ENCODE results near the gene ZNF776. TPM values are rescaled to one million over a fixed set of nuclear protein-coding genes. Genes with fewer than 3 reads are reported as not detected.
"Not testable (repeated sequence)": the region's sequence is repeated elsewhere in the genome, so short reads cannot be mapped to it uniquely, and the experiment has no call there.

The ZNF776 gene
- total RNA-seq = 10 to 100 TPM in 1 of 2 donors, 1 to 10 TPM in 1; 7.9 to 11.8 TPM

DNA sequence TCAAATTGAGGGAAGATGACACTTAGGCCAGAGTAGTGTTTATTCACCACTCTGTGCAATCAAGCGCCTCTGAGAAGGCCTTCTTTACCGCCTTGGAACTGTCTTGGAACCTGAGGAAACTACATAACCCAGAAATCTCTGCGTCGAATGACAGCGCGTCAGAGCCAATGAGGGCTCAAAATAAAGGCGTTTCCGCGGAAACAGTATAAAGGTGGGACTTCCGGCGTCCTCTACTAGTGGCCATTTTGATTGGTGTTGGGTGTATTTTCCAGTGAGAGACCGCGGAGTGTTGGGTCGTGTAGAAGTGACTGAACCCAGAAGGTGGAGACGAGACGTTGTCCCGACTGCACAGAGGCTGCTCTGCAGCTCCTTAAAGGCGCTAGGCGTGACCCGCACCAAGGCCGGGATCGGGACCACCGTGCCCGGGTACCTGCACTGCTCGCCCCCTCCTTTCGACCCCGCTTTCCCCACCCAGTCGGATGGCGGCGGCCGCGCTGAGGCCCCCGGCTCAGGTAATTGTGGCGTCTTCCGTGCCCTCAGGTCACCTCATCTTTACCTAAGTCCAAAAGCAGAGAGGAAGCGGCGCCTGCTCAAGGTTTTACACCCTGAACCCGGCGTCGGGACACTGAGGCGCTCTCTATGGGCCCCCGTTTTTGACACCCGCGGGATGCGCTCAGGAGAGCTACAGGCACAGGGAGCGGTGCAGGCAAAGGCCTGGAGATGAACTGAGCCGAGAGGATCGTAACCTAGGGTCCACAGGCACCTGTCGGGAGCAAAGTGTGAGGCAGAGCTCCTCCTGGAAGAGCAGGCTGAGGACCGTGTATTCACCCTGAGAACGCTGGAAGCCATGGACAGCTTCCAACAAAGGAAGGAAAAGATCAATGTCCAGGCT, at the start of gene ZNF776:
TSS of gene ZNF776 (plus strand) at position 236 of the 892 bp plus-strand sequence. CDS start at position 480, 244 bp downstream.
- Mint-ChIP-seq H3K27ac (peak within 1 kb of the TSS; percentile 95), H3K9me3 (peaks cover 5% of the 10 kb centered on the region), H3K27me3 (no peaks in the 10 kb centered on the region), H3K4me3 (peak within 1 kb of the TSS; percentile 98), H3K4me1 (peaks cover 10% of the 10 kb centered on the region), H3K36me3 (ENCODE audit: low read depth) (peaks cover 52% of the 10 kb centered on the region)
- peak; percentile 100 for ATAC-seq (replicated peaks)

DNA sequence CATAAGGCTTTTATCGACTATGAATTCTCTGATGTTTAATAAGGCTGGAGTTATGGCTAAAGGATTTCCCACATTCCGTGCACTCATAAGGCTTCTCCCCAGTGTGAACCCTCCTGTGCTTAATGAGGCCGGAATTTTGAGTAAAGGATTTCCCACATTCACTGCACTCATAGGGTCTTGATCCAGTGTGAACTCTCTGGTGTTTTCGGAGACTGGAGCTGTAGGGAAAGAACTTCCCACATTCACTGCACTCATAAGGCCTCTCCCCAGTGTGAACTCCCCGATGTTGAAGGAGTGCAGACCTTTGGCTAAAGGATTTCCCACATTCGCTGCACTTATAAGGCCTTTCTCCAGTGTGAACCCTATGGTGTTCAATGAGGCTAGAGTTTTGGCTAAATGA, 45.0 kb upstream of the ZNF776 start:
- H3K36me3 Mint-ChIP-seq (ENCODE audit: low read depth) = peaks cover 98% of the 10 kb centered on the region
- no peak for ATAC-seq (replicated peaks)
- peaks cover 6% of the 10 kb centered on the region for H3K4me1 Mint-ChIP-seq
- no peak overlapping the region for H3K27ac Mint-ChIP-seq
- H3K9me3 Mint-ChIP-seq = peaks cover 34% of the 10 kb centered on the region
- H3K4me3 Mint-ChIP-seq = no peak overlapping the region
- H3K27me3 Mint-ChIP-seq = no peaks in the 10 kb centered on the region

DNA sequence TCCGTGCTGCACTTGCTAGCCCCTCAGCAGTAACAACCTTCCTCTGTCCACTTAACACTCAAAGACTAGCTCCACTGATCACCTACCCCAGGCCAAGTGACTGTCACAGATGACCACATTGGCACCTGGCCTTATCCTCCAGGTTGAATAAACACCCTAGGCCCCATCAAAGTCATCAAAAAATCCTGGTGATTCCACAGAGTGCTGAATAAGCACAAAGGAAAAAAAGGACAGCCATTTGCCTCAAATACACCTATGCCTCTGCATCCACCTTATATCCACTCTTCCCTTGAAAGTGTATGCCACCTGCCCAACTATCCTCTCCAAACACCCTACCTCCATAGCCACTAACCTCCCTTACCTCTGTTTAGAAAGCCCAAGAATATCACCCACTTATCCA, 40.3 kb upstream of the ZNF776 start:
- H3K4me3 Mint-ChIP-seq = no peak overlapping the region
- peaks cover 80% of the 10 kb centered on the region for H3K36me3 Mint-ChIP-seq (ENCODE audit: low read depth)
- no peak overlapping the region for H3K27ac Mint-ChIP-seq
- H3K27me3 Mint-ChIP-seq = no peaks in the 10 kb centered on the region
- H3K9me3 Mint-ChIP-seq = peaks cover 35% of the 10 kb centered on the region
- no peak for ATAC-seq (replicated peaks)
- H3K4me1 Mint-ChIP-seq = peaks cover 14% of the 10 kb centered on the region

DNA sequence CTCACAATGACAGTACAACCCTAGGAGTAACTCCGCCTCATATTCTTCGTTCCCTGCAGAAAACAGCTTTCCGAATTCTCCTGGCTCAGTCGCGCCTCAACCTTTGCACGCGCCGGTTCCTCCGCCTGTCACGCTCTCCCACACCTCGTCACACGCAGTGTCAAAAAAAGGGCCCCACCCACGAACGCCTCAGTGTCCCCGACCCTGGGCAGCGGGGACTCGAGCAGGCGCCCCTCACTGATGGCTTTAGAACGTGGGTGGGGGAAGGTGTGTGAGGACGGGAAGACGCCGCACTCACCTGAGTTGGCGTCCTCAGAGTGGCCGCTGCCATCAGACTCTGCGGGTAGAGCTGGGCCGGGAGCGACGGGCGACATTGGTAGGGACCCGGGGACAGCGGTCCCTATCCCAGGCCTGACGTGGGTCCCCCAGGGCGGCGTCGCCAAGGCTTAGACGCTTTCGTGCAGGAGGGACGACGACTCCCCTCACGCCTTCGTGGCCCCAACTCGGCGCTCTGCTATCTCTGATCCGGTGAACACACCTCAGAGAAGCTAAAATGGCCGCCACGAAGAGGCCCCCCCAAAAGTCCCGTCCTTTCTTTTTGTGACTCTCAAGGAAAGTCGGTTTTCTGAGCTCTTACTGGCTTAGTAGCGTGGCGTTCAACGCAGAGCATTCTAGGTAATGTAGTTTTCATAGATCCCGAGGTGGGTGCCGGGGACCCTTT, 37.8 kb upstream of the ZNF776 start, which contains the start of gene ZNF154:
TSS of gene ZNF154 (minus strand) at position 564 of the 721 bp plus-strand sequence. CDS start at position 331, 233 bp downstream.
- Mint-ChIP-seq H3K4me1 (peaks cover 14% of the 10 kb centered on the region), H3K27me3 (no peaks in the 10 kb centered on the region), H3K36me3 (ENCODE audit: low read depth) (peaks cover 55% of the 10 kb centered on the region), H3K27ac (peak within 1 kb of the TSS; percentile 92), H3K4me3 (peak within 1 kb of the TSS; percentile 86), H3K9me3 (peaks cover 27% of the 10 kb centered on the region)
- peak; percentile 86 for ATAC-seq (replicated peaks)

DNA sequence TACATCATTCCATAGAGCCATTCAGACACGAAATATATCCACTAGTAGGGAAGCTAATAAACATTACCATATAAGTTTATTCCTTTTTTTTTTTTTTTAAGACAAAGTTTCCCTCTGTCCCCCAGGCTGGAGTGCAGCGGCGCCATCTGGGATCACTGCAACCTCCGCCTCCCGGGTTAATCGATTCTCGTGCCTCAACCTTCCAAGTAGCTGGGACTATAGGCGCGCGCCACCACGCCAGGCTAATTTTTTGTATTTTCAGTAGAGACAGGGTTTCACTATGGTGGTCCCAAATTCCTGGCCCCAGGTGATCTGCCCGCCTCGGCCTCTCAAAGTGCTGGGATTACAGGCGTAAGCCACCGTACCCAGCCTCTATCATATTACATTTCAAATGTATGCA, 37.0 kb upstream of the ZNF776 start:
- peaks cover 23% of the 10 kb centered on the region for H3K9me3 Mint-ChIP-seq

DNA sequence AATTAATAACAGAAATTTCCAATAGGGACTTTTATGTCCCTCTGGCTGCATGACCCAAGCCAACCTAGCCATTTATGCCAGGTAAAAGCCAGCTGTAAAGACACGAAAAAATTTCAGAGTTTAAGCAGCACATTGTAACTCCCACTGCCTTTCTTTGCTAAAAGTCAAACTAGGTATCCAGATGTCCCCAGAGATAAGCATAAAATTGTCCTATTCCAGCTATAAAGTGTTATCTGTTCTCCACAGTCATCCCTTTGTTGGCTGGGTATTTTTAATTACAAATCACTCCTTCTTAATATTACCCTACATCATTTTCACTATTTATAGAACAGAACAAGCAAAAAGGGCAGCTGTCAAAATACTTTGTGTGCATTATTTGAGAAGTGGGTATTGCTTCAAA, 34.4 kb upstream of the ZNF776 start:
- Mint-ChIP-seq H3K27me3 (no peaks in the 10 kb centered on the region), H3K27ac (no peak overlapping the region), H3K4me1 (peaks cover 5% of the 10 kb centered on the region), H3K4me3 (no peak overlapping the region), H3K9me3 (peaks cover 27% of the 10 kb centered on the region), H3K36me3 (ENCODE audit: low read depth) (peaks cover 30% of the 10 kb centered on the region)
- ATAC-seq (replicated peaks) = no peak

More for the DNA sequence above, 37.0 kb upstream of the ZNF776 start:
- peaks cover 47% of the 10 kb centered on the region for H3K36me3 Mint-ChIP-seq (ENCODE audit: low read depth)
- H3K4me3 Mint-ChIP-seq = peak overlapping the region; percentile 86
- peaks cover 14% of the 10 kb centered on the region for H3K4me1 Mint-ChIP-seq
- peak overlapping the region; percentile 92 for H3K27ac Mint-ChIP-seq
- ATAC-seq (replicated peaks) = no peak
- no peaks in the 10 kb centered on the region for H3K27me3 Mint-ChIP-seq

DNA sequence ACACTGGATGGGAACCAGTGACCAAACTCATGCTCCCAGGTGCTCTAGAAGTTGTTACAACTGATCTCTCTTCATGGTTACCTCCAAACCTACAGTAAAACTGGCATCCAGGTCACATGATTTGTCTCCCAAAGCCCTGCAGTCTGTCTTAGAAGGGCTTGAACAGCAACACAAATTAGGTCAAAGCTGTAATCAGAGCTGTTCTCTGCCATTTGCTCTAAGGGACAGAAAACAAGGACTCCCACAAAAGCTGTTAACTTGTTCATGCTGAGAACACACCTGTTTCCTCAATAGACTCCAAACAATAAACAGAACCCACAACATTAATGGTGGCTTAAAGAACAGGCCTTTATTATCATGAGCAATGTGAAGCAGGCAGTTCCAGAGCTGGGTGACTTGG, 27.2 kb upstream of the ZNF776 start:
- H3K27ac Mint-ChIP-seq = no peak overlapping the region
- H3K4me3 Mint-ChIP-seq = no peak overlapping the region
- H3K27me3 Mint-ChIP-seq = no peaks in the 10 kb centered on the region
- peaks cover 4% of the 10 kb centered on the region for H3K4me1 Mint-ChIP-seq
- ATAC-seq (replicated peaks) = no peak
- peaks cover 64% of the 10 kb centered on the region for H3K36me3 Mint-ChIP-seq (ENCODE audit: low read depth)
- peaks cover 36% of the 10 kb centered on the region for H3K9me3 Mint-ChIP-seq

DNA sequence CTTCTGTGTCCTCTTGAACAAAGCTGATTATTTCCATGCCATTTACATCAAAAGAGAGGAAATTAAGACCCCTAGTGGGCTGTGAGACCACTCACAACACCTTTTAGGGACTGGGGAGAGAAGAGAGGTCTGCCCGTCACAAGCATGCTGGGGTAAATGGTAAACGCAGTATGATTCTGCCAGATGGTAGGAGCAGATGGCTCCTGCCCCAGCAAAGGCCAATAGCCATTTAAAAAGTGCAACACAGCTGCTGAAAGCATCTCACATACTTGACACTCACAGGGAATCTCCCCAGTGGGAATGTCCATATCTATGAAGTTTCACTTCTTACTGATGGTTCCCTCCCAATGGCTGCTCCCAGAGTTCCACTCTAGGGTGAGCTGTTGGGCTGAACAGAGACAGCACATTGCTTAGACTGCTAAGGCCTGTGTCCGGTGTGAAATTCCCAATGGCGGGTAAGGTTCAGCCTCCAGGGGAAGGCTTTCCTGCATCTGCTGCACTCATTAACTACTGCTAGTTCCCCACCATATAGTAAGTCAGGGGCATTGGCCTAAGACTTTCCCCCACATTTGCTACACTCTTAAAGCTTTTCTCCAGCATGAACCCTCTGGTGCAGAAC, 26.6 kb upstream of the ZNF776 start:
- peaks cover 8% of the 10 kb centered on the region for H3K4me1 Mint-ChIP-seq
- no peak overlapping the region for H3K27ac Mint-ChIP-seq
- H3K9me3 Mint-ChIP-seq = peaks cover 39% of the 10 kb centered on the region
- no peaks in the 10 kb centered on the region for H3K27me3 Mint-ChIP-seq
- H3K4me3 Mint-ChIP-seq = no peak overlapping the region
- peaks cover 70% of the 10 kb centered on the region for H3K36me3 Mint-ChIP-seq (ENCODE audit: low read depth)
- ATAC-seq (replicated peaks) = no peak

DNA sequence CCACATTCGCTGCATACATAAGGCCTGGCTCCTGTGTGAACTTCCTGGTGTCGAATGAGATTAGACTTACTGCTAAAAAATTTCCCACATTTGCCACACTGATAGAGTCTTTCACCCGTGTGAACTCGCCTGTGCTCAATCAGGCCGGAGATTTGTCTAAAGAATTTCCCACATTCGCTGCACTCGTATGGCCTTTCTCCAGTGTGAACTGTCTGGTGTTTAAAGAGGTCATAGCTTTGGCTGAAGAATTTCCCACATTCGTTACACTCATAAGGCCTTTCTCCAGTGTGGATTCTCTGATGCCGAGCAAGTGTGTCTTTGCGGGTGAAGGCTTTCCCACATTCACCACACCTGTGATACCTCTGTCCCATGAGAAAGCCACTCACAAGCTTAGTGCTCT, 25.7 kb upstream of the ZNF776 start:
- H3K4me1 Mint-ChIP-seq = peaks cover 9% of the 10 kb centered on the region
- no peaks in the 10 kb centered on the region for H3K27me3 Mint-ChIP-seq
- H3K9me3 Mint-ChIP-seq = peaks cover 40% of the 10 kb centered on the region
- no peak for ATAC-seq (replicated peaks)
- H3K27ac Mint-ChIP-seq = no peak overlapping the region
- H3K4me3 Mint-ChIP-seq = no peak overlapping the region
- H3K36me3 Mint-ChIP-seq (ENCODE audit: low read depth) = peaks cover 72% of the 10 kb centered on the region

DNA sequence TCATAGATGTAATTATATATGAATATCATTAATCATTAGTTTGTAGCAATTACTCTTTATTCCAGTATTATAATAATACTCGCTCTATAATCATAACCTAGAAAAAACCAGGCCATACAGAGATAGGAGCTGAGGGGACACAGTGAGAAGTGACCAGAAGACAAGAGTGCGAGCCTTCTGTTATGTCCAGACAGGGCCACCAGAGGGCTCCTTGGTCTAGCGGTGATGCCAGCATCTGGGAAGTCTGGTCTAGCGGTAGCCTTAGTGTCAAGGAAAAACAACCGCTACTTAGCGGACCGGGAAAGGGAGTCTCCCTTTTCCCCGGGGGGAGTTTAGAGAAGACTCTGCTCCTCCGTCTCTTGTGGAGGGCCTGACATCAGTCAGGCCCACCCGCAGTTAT, 8.3 kb upstream of the ZNF776 start:
- H3K9me3 Mint-ChIP-seq; H3K4me1 Mint-ChIP-seq; H3K36me3 Mint-ChIP-seq (ENCODE audit: low read depth): not testable (repeated sequence)

DNA sequence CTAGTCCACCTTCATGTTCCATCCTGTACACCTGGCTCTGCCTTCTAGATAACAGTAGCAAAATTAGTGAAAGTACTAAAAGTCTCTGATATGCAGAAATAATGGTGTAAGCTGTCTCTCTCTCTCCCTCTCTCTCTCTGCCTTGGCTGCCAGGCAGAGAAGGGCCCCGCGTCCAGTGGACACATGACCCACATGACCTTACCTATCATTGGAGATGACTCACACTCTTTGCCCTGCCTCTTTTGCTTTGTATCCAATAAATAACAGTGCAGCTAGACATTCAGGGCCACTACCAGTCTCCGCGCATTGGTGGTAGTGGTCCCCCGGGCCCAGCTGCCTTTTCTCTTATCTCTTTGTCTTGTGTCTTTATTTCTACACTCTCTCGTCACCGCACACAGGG, 7.8 kb upstream of the ZNF776 start:
- not testable (repeated sequence) for H3K4me3 Mint-ChIP-seq; H3K36me3 Mint-ChIP-seq (ENCODE audit: low read depth); H3K9me3 Mint-ChIP-seq; H3K27me3 Mint-ChIP-seq; H3K4me1 Mint-ChIP-seq; ATAC-seq (replicated peaks); H3K27ac Mint-ChIP-seq

More for the DNA sequence above, 8.3 kb upstream of the ZNF776 start:
- ATAC-seq (replicated peaks); H3K27me3 Mint-ChIP-seq; H3K27ac Mint-ChIP-seq; H3K4me3 Mint-ChIP-seq: not testable (repeated sequence)

DNA sequence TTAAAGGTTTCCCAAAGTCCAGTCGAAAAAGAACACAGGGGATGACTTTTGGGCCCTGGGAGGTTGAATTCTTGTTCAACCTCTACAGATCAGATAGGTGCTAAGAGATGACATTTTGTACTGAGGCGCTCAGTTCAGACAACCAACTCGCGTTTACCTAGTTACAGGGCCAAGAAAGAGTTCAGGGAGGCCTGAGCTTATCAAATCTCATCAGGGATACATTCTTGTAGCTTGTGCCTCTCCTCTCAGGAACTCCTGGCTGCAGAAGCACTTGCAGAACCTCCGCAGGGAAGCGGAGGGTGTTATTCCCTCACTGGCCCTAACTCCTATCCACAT, 825 bp downstream of the ZNF776 start:
- peaks cover 10% of the 10 kb centered on the region for H3K4me1 Mint-ChIP-seq
- no peak for ATAC-seq (replicated peaks)
- H3K9me3 Mint-ChIP-seq = peaks cover 9% of the 10 kb centered on the region
- peak overlapping the region; percentile 95 for H3K27ac Mint-ChIP-seq
- no peaks in the 10 kb centered on the region for H3K27me3 Mint-ChIP-seq
- peak overlapping the region; percentile 98 for H3K4me3 Mint-ChIP-seq
- peaks cover 58% of the 10 kb centered on the region for H3K36me3 Mint-ChIP-seq (ENCODE audit: low read depth)

DNA sequence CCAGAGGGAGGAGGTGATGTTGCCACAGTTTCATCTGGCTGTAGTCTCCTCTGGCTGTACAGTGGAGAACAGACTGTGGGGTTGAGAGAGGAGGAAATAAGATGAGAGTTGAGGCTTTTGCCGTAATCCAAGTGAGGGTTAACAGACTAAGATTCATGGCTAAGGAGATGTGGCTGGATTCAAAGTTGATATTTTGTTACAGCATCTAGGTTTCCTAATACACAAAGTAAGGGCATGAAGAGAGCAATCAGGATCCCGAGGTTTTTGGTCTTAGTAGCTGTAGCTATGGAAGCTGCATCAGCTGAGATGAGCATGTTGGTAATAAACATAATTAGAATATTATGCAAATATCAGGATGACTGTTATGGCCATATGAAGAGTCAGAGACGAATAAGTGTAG, 1.4 kb downstream of the ZNF776 start:
- peaks cover 9% of the 10 kb centered on the region for H3K9me3 Mint-ChIP-seq
- ATAC-seq (replicated peaks) = no peak
- peaks cover 64% of the 10 kb centered on the region for H3K36me3 Mint-ChIP-seq (ENCODE audit: low read depth)
- peak overlapping the region; percentile 58 for H3K27ac Mint-ChIP-seq
- peak overlapping the region; percentile 98 for H3K4me3 Mint-ChIP-seq
- no peaks in the 10 kb centered on the region for H3K27me3 Mint-ChIP-seq
- H3K4me1 Mint-ChIP-seq = peaks cover 10% of the 10 kb centered on the region

DNA sequence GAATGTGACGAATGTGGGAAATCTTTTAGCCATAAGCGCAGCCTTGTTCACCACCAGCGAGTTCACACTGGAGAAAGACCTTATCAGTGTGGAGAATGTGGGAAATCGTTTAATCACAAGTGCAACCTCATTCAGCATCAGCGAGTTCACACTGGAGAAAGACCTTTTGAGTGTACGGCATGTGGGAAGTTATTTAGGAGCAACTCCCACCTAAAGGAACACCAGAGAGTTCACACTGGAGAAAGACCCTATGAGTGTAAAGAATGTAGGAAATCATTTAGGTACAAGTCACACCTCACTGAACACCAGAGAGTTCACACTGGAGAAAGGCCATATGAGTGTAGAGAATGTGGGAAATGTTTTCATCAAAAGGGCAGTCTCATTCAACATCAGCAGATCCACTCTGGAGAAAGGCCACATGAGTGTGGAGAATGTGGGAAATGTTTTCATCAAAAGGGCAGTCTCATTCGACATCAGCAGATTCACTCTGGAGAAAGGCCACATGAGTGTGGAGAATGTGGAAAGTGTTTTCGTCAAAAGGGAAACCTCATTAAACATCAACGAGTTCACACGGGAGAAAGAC, 7.6 kb downstream of the ZNF776 start:
- H3K36me3 Mint-ChIP-seq (ENCODE audit: low read depth) = peaks cover 98% of the 10 kb centered on the region
- no peak for ATAC-seq (replicated peaks)
- H3K9me3 Mint-ChIP-seq = peaks cover 14% of the 10 kb centered on the region

More for the DNA sequence above, 7.6 kb downstream of the ZNF776 start:
- no peak overlapping the region for H3K4me3 Mint-ChIP-seq
- H3K27me3 Mint-ChIP-seq = no peaks in the 10 kb centered on the region
- no peaks in the 10 kb centered on the region for H3K4me1 Mint-ChIP-seq
- no peak overlapping the region for H3K27ac Mint-ChIP-seq
